Chondrocyte (in vitro differentiated cells): ENCODE results near the gene SPR. TPM values are rescaled to one million over a fixed set of nuclear protein-coding genes. Genes with fewer than 3 reads are reported as not detected.
A peak's percentile ranks its signal among the peaks of the same experiment; 100 is the strongest.

Source experiments
- DNase-seq: peaks from one replicate; pipeline ENCODE4 v3.0.0; 2021; ENCODE audit warnings: mixed read lengths, low spot score
- H3K27ac Mint-ChIP-seq: one replicate; pipeline ENCODE4 v1.8.0; 2021; ENCODE audit warnings: mild to moderate bottlenecking, moderate library complexity, mixed read lengths; ENCODE audit not compliant: unreplicated experiment
- H3K27me3 Mint-ChIP-seq: 2 replicates; pipeline ENCODE4 v1.8.0; 2021; ENCODE audit warnings: low read depth, mixed read lengths
- H3K36me3 Mint-ChIP-seq: 2 replicates; pipeline ENCODE4 v1.8.0; 2021; ENCODE audit warnings: low read depth, mixed read lengths
- H3K4me1 Mint-ChIP-seq: 2 replicates; pipeline ENCODE4 v1.8.0; 2021; ENCODE audit warnings: low read depth, mild to moderate bottlenecking, mixed read lengths
- H3K4me3 Mint-ChIP-seq: one replicate; pipeline ENCODE4 v1.8.0; 2021; ENCODE audit warnings: mild to moderate bottlenecking, moderate library complexity, mixed read lengths; ENCODE audit not compliant: unreplicated experiment
- H3K9me3 Mint-ChIP-seq: 2 replicates; pipeline ENCODE4 v1.8.0; 2021; ENCODE audit warnings: low read depth, mixed read lengths
- CTCF ChIP-seq: fragments of 200-600 bp; sonication (generic); IDR thresholded peaks from 2 replicates; pipeline ENCODE4 v1.5.0; 2021; ENCODE audit warnings: antibody characterized with exemption, mild to moderate bottlenecking, moderate library complexity
- total RNA-seq: library from RNA; stranded (reverse); gene quantifications from 3 replicates; pipeline ENCODE4 v1.2.1, GENCODE V29; 2021

Gene SPR
- total RNA-seq, 1 donor from 2014 or later = 13.5 TPM

GRCh38 chr2:72935611-72935957, 48.4 kb downstream of the SPR start:
- DNase-seq = no peak
- Mint-ChIP-seq H3K4me1 (peaks cover 4% of the 10 kb centered on the region), H3K27me3 (peaks cover 44% of the 10 kb centered on the region), H3K4me3 (no peak overlapping the region), H3K27ac (no peak overlapping the region), H3K36me3 (peaks cover 2% of the 10 kb centered on the region), H3K9me3 (no peaks in the 10 kb centered on the region)
- no peak for TF ChIP-seq CTCF

- DNase-seq = peak; percentile 72
- Mint-ChIP-seq H3K36me3 (peaks cover 2% of the 10 kb centered on the region), H3K4me1 (peaks cover 13% of the 10 kb centered on the region), H3K27me3 (peaks cover 40% of the 10 kb centered on the region), H3K9me3 (no peaks in the 10 kb centered on the region), H3K27ac (no peak overlapping the region), H3K4me3 (no peak overlapping the region)
- no peak for TF ChIP-seq CTCF
Measured at GRCh38 chr2:72936660-72937355, 49.6 kb downstream of the SPR start.

- H3K27ac Mint-ChIP-seq = no peak overlapping the region
- H3K4me3 Mint-ChIP-seq = no peak overlapping the region
- peak; percentile 82 for DNase-seq
- no peak for TF ChIP-seq CTCF
- H3K36me3 Mint-ChIP-seq = peaks cover 2% of the 10 kb centered on the region
- peaks cover 40% of the 10 kb centered on the region for H3K27me3 Mint-ChIP-seq
- peaks cover 15% of the 10 kb centered on the region for H3K4me1 Mint-ChIP-seq
- no peaks in the 10 kb centered on the region for H3K9me3 Mint-ChIP-seq
Measured at GRCh38 chr2:72937356-72937669, 50.1 kb downstream of the SPR start.

GRCh38 chr2:72938455-72938854, 51.2 kb downstream of the SPR start:
- DNase-seq = no peak
- H3K9me3 Mint-ChIP-seq = no peaks in the 10 kb centered on the region
- H3K27me3 Mint-ChIP-seq = peaks cover 40% of the 10 kb centered on the region
- no peak overlapping the region for H3K4me3 Mint-ChIP-seq
- H3K27ac Mint-ChIP-seq = no peak overlapping the region
- TF ChIP-seq CTCF = no peak
- peaks cover 3% of the 10 kb centered on the region for H3K36me3 Mint-ChIP-seq
- peaks cover 15% of the 10 kb centered on the region for H3K4me1 Mint-ChIP-seq

- no peak for DNase-seq
- Mint-ChIP-seq H3K27ac (peak overlapping the region; percentile 8), H3K4me3 (no peak overlapping the region), H3K36me3 (peaks cover 10% of the 10 kb centered on the region), H3K4me1 (peaks cover 15% of the 10 kb centered on the region), H3K9me3 (no peaks in the 10 kb centered on the region), H3K27me3 (peaks cover 27% of the 10 kb centered on the region)
- TF ChIP-seq CTCF = no peak
Measured at GRCh38 chr2:72940361-72940760, 53.2 kb downstream of the SPR start.
